NCI-H226 (cell line): ENCODE results near the gene CHST8.
A peak's percentile ranks its signal among the peaks of the same experiment; 100 is the strongest.
"Not testable (repeated sequence)": the region's sequence is repeated elsewhere in the genome, so short reads cannot be mapped to it uniquely, and the experiment has no call there.

ENCODE experiments used
- DNase-seq: peaks from one replicate; pipeline ENCODE4 v3.0.0-alpha.2; 2015

The CHST8 gene, protein sequence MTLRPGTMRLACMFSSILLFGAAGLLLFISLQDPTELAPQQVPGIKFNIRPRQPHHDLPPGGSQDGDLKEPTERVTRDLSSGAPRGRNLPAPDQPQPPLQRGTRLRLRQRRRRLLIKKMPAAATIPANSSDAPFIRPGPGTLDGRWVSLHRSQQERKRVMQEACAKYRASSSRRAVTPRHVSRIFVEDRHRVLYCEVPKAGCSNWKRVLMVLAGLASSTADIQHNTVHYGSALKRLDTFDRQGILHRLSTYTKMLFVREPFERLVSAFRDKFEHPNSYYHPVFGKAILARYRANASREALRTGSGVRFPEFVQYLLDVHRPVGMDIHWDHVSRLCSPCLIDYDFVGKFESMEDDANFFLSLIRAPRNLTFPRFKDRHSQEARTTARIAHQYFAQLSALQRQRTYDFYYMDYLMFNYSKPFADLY

DNA sequence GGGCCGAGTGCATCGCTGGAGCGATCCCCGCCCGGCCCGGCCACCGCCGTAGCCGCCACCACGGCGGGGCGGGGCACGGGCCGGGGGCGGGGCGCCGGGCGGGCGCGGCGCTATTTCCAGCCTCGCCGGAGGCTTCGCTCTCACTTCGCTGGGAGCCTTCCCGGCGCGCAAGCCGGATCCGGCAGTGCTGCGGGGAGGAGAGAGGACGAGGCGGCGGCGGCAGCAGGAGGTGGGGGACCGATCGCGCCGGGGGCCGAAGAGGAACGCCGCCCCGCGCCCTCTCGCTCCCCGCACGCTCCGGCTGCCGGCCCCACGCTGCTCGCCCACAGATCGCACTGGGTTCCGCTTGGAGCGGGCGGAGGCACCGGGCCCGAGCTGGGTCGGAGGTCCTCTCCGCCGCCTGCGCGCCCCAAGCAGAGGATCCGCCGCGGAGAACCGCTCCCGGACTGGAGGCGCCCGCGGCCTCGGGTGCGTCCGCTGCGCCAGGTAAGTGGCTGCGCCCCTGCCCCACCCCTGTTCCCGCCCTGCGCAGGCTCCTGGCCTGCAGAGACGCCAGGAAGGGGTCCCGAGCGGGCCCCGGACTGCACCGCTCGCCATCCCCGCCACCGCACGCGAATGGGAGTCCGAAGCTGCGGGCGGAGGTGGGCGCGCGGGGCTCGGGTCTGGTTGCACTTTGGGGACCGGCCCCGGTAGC, at the start of gene CHST8:
Gene CHST8, plus strand, starts transcription at position 143 of the 694 bp plus-strand sequence. CDS start 67,309 bp downstream, outside the sequence.
- DNase-seq: peak; percentile 46

DNA sequence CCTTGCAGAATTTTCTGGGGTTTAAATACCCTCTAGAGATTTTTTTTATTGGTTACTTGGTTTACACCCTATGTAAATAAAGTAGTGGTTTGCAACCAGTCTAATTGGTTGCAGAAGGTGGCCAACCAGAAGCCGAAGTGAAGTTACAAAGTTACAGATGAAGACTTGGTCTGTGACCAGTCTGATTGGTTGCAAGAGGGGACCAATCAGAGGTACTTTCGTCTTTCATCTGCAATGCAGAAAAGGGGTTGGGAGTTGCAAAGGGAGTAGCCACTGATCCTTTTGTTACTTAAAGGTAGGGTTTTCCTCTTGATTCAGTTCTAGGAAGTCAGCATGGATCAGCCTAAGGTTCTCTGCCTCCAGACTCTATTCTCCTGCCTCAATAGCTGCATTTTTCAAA, 48.8 kb upstream of the CHST8 start:
- no peak for DNase-seq

DNA sequence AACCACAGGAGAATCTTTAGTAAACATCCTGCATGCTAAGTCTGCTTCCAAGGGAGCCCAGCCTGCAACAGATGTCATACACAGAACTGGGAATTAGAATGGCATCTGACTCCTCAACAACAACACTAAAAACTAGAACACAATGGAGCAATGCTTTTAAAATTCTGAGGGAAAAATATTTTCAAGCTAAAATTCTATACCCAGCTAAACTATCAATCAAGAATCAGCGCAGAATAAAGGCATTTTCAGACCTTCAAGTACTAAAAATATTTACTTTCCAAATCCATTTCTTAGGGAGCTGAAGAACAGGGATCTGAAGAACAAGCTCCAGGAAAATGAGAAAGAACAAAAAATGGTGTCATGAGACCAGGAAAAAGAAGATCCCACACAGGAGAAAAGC, 46.9 kb upstream of the CHST8 start:
- no peak for DNase-seq

DNA sequence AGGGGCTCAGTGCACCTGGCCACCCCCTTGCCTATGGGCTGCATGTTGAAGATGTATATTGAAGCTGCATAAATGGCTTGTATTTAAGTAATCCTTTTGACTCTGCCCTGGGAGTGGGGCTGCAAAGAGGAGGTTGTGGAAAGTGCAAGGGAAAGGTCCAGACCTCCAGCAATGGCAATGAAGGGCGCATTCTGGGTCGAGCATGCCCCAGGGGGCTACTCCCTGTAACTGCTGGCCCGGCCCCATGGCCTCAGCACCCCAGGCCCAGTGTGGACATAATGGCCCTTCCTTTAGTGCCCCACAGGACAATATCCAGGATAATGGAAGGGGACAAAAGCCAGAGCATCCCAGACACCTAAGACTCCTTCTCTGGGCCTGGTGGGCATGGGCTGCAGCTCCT, 43.1 kb upstream of the CHST8 start:
- DNase-seq: no peak

DNA sequence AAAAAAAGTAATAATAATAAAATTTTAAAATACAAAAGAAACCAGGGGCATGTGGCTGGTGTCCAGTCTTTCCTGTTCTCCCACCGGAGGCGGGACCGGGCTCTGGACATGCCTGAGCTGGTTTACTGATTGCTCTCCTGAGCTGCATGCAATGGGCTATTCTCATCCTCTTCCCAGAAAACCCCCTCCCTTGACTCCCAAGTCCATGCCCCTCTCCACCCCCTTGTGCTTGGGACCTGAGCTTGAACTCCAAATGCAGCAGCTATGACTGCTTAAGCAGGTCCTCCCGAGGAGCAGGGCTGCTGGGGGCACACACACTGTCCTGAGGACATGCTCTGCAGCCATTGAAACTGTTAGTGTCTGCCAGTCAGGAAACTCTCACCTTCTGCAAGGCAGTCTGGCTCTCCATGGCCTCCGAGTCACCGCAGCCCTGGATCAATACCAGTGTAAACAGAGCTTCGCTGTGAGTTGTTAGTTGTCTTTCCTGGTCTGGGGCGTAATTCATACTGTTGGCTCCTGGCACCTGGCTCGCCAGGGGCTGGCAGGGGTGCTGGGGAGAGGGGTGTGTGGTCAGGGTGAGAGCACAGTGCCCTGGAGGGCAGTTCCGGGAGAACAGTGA, 41.6 kb upstream of the CHST8 start:
- no peak for DNase-seq

DNA sequence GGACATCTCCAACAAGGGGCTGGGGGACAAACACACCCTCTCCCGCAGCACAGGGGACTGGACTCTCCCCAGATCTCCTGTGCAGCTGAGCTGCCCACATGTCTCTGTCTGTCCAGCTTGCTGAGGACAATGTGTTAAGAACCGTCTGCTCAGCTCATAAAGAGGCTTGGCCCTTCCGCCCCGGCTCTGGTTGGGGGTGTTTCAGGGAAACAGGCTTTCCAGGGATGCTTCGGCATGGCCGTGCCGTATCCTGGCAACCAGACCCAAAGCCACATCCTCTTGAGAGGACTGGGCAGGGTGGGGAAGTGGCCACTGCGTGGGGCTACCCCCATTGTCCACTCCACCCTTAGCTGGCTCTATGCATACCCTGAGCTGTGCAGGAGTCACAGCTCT, 41.1 kb upstream of the CHST8 start:
- no peak for DNase-seq

DNA sequence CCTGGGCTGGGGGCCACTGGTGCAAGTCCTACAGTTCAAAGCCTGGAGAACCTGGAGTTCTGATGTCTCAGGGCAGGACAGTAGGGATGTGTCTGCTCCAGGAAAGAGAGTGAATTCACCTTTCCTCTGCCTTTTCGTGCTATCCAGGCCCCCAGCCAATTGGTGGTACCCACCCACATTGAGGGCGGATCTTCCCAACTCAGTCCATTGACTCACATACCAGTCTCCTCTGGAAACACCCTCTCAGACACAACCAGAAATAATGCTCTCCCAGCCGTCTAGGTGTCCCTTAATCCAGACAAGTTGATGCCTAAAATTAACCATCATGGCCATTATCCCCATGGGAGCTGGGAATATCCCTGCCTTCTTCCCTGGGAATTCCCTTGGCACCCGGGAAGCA, 38.8 kb upstream of the CHST8 start:
- DNase-seq: no peak

DNA sequence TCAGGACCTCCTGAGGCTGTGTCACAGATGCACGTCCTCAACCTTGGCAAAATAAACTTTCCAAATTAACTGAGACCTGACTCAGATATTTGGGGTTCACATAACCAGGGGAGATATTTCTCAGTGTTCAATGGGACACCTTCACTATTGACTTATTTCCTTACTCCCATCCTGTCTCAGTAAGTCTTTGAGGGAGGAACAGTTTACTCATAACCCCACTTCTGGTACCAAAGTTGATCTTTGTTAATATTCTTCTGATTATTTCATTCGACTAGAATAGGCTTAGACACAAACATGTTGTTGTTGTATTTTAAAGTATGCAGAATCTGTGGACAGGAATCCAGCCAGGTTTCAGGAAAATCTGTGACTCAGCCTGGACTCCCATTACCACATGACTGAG, 34.6 kb upstream of the CHST8 start:
- no peak for DNase-seq

DNA sequence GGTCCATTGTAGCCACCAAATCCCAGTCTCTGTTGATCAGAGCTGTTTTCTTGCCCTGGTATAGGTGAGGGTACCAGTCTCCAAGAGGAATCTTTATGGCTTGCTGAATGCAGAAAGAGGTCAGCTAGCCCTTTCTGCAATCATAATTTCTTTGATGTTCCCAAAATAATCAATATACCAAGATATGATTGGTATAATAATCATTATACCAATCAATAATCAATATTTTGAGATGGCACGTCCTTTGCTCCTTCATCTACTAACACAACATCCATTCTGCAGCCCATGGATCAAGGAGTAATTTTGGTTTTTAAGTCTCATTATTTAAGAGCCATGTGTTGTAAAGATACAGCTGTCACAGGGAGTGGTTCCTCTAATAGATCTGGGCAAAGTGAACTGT, 31.5 kb upstream of the CHST8 start:
- DNase-seq: no peak

DNA sequence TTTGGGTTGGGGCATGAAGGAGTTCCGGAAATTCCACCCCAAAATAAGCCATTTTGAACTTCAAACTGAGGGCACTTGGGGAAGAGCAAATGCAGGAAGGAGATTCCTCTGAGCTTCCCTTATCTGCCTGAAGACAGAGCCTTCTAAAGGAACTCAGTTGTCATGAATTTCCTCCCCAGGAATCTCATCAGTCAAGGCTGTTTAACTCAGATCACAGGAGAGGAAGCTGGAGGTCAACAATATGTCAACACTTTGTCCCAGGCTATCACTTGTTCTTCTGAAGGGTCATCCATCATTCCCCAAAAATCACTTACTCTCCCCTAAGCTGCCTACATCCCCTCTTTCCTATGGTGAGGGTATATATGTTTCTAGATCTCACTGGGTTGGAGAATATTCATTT, 26.0 kb upstream of the CHST8 start:
- DNase-seq: no peak

DNA sequence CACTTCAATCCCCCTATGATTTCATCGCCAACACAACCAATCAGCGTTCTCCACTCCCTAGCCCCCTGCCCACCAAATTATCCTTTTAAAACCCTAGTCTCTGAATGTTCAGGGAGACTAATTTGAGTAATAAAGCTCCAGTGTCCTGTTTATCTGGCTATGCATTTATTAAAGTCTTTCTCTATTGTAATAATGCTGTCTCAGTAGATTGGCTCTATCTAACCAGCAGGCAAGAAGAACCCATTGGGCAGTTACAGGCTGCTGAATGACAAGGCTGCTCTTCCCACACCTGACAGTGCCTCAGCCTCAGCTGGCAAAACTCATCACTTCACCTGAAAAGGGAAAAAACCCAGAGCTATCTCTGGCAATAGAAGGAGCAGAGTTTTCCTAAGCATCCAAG, 20.2 kb upstream of the CHST8 start:
- no peak for DNase-seq

DNA sequence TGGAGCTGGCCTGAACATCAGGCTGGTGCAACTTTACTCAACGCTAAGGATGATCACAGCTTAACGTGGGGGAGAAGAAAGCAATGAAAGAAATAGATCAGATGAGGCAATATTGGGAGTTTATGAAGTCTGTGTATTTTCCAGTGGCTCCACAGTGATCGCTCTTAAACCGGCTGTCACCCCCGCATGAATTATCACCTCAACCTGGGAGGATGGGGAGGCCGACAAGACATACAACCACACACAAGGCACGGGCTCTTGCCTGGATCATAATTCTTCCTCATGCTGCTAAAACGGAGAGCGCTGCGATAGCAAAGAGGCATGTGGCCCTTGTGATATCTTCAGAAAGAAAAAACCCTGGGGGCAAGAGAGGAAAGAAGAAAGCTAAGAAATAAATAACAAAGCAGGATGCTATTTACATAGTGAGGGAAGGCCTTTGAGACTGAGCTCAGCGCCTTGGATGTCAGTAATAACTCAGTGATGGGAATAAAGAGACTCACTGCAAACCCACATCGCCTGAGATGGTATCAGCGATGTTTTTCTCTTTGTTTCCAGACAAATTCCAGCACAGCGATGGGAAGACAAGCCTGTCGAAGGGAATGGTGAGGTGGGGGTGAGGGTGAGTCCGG, 19.1 kb upstream of the CHST8 start:
- no peak for DNase-seq

DNA sequence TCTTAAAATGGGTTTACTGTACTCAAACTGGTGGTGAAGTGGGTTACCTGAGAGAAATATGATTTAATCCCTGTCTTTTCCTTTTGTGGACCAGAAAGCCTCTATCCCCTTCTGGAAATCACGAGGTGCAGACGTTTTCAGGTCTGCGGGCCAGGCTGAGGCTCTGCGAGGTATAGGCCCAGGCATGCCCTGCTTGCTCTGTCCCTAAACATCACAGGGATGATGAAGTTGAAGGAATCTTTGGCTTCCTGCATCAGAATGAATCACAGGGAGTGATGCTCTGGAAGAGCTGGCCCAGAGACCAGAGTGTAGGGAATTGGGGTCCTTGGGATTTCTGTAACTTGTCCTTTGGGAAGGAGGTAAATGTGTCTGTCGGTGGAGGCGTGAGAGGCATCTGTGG, 18.4 kb upstream of the CHST8 start:
- DNase-seq: no peak

DNA sequence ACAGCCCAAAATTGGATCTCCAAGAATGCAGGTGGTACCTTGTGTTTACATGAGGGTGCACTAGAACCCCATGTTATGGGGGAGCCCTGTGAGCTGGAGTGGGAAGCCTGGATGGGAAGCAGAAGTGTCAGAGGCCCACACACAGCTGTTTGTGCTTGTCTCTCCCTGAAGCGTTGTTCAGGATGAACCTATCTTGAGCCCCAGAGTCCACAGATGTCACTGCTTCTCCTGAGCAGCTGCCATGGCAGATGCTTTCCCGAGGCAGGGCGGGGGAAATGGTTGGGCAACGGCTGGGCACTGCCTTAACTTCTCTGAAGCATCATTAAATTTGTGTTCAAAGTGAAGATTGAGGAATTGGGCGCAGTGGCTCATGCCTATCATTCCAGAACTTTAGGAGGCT, 17.1 kb upstream of the CHST8 start:
- DNase-seq: no peak

DNA sequence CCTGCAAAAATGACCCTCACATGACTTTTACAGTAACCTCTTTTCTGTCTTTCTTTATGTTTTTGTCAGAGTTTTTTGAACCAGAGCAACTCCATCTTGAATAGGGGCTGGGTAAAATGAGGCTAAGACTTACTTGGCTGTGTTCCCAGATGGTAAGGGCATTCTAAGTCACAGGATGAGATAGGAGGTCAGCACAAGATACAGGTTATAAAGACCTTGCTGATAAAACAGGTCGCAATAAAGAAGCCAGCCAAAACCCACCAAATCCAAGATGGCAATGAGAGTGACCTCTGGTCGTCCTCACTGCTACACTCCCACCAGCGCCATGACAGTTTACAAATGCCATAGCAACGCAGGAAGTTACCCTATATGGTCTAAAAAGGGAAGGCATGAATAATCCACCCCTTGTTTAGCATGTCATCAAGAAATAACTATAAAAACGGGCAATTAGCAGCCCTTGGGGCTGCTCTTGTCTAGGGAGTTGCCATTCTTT, 15.9 kb upstream of the CHST8 start:
- not testable (repeated sequence) for DNase-seq

DNA sequence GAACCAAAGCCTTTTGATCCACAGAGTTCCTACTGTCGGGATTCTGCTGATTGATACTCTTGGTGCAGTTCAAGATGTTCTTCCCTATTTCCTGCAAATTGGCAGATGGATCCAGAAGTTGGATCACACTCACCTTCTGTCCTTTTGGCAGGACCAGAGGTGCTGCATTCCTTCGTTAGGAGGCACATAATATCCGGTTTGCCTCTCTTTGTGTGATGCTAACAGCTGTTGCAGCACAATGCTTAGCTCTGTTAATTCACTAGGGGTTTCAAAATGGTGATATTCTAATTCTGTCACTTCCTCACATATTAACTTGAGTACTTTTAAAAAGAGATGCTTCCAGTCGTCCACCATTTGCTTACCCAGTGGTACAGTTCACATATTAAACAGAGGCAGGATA, 15.2 kb upstream of the CHST8 start:
- DNase-seq: no peak

DNA sequence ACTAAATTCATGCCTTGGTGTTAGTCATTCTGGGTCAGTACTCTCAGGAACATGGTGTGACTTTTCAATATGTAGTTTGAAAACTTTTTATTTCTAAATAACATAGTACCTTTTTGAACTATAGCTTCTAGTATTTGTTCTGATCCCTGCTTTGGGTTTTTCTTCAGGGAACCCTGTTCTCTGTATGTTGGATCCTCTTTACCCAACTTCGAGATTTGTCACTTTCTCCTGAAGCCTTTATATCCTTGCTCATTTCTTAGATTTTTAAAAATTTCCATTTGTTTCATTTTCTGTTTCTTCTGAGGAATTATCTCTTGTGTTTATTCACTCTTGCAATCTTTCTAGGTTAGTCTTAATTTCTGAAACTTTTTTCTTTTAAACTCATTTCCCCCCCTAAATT, 12.4 kb upstream of the CHST8 start:
- DNase-seq: no peak

DNA sequence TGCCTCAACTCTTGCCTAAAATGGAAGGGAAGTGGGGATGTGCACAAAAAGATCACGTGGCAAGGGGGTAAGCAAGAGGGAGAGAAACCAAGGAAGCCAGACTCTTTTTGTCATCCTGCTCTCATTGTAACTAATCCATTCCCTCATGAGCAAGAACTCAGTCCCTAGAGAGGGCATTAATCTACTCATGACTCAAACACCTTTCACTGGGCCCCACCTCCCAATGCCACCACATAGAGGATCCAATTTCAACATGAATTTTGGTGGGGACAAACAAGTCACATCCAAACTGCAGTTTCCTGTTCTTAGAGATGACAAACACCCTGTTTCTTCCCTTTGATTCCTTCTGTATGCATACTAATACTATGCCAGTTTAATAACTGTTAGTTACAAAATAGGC, 11.2 kb upstream of the CHST8 start:
- no peak for DNase-seq

DNA sequence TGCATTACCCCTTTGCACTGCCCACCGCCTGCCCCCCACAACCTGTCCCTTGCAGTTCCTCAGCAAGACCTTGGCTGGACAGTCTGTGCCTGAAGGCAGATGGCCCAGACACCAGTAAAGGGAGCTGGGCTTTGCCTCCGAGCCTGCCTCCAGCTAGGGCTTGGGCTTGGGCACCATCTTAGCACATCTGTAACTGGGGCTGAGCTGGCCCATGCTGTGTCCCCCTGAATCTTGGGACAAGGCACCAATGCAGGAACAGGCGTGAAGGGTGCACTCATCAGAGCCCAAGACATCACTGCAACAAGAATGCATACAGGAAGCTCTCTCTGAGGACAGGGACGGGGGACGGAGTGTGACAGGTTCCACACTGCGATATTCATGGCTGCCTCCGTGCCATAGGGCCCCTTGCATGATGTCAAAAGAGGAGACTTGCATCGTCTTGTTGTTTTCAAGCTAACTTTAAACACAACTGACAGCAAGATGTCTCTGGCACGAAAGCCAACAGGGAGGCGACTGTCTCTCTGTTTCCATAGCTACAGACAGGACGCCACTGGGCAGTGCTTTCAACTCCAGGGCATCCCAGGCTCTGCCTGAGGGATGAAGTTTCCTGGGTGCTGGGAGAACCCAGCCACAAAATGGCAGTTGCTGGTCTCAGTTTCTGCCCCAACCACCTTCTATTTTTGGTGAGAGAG, 8.7 kb upstream of the CHST8 start:
- DNase-seq: no peak

DNA sequence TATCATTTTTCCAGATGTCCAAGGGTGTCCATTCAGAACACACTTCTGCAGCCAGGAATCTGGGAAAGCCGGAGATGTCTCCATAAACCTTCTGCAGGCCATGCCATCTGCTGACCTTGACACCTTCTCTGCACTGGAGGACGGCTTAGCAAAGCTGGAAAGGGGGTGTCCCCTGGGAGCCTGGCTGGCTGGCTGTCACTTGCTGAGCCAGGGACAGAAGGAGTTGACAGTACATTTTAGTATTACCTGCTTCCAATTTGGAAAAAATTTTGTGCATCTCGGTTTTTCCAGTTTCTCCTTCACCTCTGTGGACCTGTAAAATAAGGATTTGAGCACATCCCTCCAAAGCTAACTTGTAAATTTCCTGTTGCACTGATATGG, 8.1 kb upstream of the CHST8 start:
- no peak for DNase-seq

DNA sequence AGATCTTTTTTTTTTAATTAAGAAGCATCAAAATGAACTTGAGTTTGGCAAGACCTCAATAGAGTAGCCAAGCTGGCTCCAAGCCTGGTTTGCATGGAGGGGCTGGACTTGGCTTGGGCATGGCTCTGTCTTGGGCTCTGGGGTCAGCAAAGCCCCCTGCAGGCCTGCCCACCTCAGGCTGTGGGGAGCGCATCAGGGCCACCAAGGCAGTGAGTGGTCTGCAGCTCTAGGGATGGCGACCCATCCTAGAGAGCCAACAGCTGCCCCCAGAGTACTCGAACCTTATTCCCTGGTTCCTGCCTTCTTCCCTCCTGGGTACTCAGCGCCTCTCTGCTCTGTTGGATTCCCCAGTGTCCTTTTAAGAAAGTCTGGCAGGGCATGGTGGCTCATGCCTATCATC, 5.4 kb upstream of the CHST8 start:
- DNase-seq: no peak

DNA sequence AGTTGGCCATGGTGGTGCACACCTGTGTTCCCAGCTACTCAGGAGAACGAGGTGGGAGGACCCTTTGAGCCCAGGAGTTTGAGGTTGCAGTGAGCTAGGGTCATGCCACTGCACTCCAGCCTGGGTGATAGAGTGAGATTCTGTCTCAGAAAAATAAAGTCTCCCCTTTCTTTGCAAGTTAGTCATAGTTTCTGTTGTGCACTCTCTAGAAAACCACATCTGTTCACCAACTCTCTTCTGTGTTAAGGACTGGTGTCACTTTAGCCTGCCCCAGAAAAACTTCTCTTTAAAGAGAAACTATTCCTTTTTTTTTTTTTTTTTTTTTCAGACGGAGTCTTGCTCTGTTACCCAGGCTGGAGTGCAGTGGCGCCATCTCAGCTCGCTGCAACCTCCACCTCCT, 4.9 kb upstream of the CHST8 start:
- DNase-seq: no peak

DNA sequence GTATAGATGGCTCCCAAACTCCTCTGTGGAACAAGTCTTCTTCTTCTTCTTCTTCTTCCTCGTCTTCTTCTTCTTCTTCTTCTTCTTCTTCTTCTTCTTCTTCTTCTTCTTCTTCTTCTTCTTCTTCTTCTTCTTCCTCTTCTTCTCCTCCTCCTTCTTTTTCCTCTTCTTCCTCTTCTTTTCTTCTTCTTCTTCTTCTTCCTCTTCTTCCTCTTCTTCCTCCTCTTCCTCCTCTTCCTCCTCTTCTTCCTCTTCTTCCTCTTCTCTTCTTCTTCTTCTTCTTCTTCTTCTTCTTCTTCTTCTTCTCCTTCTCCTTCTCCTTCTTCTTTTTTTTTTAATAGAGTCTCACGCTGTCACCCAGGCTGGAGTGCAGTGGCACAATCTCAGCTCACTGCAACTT, 3.4 kb upstream of the CHST8 start:
- not testable (repeated sequence) for DNase-seq
